ENCODE measurements around the gene ZNF564.

DNA sequence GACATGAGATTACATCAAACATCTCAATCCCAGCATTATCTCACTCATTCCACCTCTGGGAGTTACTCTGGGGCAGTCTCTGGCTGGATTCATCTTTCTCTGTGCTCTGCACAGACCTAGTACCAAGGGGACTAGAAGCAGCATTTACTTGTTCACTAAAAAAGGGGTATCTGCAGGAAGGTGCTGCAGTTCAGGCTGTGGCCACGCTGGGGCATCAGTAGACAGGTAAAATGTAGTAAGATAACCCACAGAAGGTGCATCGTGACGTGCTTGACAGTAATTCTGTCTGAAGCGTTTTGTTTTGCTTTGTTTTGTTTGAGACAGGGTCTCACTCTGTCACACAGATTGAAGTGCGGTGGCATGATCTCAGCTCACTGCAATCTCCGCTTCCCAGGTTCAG, 29.3 kb downstream of the ZNF564 start:
- TF ChIP-seq, protein P1, sequence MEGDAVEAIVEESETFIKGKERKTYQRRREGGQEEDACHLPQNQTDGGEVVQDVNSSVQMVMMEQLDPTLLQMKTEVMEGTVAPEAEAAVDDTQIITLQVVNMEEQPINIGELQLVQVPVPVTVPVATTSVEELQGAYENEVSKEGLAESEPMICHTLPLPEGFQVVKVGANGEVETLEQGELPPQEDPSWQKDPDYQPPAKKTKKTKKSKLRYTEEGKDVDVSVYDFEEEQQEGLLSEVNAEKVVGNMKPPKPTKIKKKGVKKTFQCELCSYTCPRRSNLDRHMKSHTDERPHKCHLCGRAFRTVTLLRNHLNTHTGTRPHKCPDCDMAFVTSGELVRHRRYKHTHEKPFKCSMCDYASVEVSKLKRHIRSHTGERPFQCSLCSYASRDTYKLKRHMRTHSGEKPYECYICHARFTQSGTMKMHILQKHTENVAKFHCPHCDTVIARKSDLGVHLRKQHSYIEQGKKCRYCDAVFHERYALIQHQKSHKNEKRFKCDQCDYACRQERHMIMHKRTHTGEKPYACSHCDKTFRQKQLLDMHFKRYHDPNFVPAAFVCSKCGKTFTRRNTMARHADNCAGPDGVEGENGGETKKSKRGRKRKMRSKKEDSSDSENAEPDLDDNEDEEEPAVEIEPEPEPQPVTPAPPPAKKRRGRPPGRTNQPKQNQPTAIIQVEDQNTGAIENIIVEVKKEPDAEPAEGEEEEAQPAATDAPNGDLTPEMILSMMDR (IDR thresholded peaks at IDR 0.05) = no peak
- TF ChIP-seq POLR2A (IDR thresholded peaks at IDR 0.05) = no peak

Measured in testis (tissue), 2 donors.